GM21528 (cell line): Measurements from ENCODE around the gene CDHR5.
"Not testable (repeated sequence)": the region's sequence is repeated elsewhere in the genome, so short reads cannot be mapped to it uniquely, and the experiment has no call there.

Source experiments
- ATAC-seq: cut with Tn5 transposase; IDR thresholded peaks from one replicate; pipeline ENCODE4 v1.9.1; 2021; ENCODE audit warnings: mild to moderate bottlenecking, moderate library complexity; ENCODE audit not compliant: unreplicated experiment, low FRiP score

Gene CDHR5

GRCh38 chr11:624705-625635, at the start of gene CDHR5:
CDHR5 (minus strand) TSS chr11:624955; CDS start chr11:624902, 53 bp downstream.
- no peak for ATAC-seq

DNA sequence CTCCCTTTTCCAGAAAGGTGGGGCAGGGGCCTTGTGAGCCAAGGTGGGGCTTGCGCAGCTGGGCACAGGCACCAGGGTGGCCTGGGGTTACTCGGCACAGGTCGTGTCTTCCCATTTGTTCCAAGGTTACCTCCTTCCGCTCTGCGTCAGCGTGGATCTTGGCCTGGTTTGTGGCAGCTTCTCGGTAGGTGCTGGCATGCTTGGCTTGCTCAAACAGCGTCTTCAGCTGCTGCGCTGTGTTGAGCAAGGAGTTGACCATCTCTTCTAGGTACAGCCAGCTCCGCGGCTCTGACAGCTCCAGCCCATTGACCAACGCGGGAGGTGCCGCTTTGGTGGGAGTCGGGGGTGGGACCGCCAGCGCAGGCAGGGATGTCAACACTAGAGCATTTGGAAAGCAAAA, 49.7 kb upstream of the CDHR5 start:
- ATAC-seq = no peak

- no peak for ATAC-seq
Observed at GRCh38 chr11:673866-674265, 49.1 kb upstream of the CDHR5 start.

GRCh38 chr11:665704-666281, 41.0 kb upstream of the CDHR5 start:
- ATAC-seq = no peak

GRCh38 chr11:665062-665703, 40.4 kb upstream of the CDHR5 start:
- ATAC-seq = no peak

- ATAC-seq = no peak
Observed at GRCh38 chr11:662689-663274, 38.0 kb upstream of the CDHR5 start.

DNA sequence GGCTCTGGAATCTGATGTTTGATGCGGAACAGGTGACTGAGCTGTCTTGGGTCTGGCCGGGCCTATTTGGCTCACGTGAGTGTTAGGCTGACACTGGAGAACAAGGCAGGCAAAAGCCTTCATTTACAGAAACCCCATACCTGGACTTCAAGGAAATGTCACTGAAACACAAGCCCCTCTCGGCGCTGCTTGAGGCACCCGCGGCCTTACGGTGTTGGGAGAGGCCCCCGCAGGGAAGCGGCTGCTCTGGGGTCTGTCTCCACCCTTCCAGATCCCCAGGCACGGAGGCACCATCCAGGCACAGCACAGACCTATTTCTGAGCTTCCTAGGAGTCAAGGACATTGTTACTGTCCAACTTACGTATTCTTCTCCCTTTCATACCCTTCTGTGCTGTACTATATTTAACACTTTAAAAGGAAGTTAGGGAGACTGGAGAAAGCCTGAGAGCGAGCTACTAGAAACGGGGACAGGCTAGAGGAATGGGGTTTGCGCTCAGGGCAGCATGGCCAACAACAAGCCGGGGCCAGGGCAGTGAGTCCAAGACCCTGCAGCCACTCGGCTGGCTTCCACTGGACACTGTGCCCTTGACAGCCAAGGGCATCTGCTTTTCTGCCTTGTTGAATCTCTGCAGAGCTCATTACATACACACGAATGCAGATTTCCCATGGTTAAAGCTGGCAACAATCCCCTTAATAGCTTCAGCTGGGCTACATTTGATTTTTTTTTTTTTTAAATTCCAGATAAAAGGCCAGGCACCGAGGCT, 36.1 kb upstream of the CDHR5 start:
- ATAC-seq = no peak

DNA sequence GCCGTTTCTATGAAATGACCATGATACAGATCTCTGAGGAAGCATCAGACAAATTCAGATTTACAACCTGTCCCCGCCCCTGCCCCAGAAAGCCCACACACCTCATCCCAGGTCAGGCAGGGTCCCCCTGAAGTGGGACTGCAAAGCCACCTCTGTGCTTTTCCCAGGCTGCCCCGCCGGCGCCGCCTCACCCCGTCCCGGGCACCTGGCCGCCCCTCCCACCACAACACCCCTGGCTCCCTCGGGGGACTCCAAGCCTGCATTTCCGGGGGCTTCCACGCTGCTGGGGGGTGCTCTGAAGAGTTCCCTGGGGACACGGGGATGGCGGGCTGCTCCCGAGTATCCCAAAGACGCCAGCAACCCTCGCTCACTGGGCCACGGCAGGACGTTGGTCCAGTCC, 35.5 kb upstream of the CDHR5 start:
- ATAC-seq = no peak

DNA sequence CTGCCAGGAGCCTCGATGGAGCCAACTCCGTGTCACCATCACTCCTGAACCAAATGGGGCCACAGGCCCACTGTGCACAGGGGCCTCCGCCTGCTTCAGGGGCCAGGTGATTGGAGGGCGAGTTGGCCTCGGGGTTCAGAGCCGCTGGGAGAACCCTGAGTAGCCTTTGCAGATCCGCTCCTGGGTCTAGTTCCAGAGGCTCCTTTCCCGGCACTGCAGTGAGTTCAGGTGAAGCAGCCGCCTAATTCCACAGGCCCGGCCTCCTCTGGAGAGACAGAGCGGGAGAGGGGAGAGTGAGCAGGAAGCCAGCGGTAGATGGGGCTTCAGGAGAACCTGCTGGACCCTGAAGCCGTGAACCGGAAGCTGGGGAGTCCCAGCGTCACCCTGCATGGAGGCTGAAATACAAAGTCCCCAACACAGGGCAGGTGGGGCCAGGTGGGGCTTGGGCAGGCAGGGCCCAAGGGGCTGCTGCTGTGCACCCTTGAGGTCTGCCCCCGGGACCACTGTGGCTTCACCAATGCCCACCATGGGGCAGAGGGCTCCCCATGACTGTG, 34.9 kb upstream of the CDHR5 start:
- no peak for ATAC-seq

DNA sequence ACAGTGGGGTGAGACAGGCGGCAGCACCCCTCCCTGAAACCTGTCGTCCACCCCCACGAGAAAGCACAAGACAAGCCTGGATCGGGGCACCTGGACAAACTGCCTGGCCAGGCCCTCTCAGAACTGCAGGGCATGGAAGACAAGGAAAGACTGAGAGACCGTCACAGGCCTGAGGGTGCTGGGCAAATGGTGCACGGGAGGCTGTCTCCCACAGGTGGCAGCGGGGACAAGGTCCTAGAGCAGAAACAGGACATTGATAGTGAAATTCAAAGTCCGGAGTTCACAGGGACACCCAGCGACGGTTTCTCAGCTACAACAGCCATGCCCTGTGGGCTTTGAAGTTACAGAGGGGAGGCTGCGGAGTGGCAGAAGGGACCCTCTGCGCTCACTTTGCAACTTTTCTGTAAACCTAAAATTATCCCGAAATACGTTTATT, 33.0 kb upstream of the CDHR5 start:
- ATAC-seq = no peak

DNA sequence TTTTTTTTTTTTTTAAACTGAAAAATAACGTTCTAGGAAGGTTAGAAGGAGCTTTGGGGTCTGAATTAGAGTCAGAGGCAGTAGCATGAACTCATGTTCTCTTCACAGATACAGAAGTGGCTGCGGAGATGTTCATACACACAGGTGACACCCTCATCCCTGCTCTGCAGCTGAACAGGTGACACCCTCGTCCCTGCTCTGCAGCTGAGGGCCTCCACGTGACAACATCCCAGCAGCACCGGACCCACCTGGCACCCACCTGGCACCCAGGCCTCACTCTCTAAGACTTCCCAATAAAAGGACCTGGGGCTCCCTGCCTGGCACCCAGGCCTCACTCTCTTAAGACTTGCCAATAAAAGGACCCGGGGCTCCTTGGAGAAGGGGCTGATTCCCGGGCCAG, 32.1 kb upstream of the CDHR5 start:
- ATAC-seq = no peak

GRCh38 chr11:656426-656825, 31.7 kb upstream of the CDHR5 start:
- no peak for ATAC-seq

DNA sequence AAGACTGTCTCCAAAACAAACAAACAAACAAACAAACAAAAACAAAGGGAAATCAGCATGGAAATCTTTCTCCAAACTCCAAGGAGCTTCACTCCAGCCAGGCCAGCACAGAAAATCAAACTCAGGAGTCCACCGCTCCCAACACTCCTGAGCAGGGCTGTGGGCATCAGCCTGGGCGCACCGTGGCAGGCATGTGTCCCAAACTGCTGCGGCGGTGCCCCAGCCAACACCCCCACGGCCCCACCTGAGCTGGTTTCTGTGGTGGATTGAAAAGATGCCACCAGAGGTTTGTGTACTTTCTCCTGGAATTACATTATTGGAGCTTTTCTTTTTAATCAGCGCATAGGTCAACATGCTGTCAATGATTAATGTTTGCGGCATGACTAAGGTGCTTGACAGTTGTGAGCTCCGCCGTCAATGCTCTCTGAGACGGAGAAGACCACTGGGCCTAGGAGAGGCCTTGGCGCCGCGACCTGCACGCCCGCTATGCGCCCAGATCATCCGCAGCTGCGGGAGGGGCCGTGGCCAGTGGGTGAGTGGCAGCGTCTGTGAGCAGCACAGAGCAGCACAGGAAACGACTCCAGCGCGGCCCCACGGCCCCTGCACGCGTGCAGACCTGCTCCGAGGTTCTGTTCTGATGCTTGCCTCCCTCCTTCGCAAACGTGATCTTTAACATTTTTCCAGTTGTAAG, 30.4 kb upstream of the CDHR5 start:
- ATAC-seq = no peak

DNA sequence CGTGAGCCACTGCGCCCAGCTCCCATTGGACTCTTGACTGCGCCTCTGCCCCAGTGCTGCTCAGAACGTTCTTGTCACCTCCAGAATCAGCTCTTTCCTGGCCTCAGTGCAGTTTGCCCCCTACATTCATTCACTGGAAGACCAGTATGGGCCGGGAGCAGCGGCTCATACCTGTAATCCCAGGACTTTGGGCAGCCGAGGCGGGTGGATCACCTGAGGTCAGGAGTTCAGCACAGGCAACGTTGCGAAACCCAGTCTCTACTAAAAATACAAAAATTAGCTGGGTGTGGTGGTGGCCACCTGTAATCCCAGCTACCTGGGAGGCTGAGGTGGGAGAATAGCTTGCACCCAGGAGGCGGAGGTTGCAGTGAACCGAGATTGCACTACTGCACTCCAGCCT, 29.7 kb upstream of the CDHR5 start:
- not testable (repeated sequence) for ATAC-seq

DNA sequence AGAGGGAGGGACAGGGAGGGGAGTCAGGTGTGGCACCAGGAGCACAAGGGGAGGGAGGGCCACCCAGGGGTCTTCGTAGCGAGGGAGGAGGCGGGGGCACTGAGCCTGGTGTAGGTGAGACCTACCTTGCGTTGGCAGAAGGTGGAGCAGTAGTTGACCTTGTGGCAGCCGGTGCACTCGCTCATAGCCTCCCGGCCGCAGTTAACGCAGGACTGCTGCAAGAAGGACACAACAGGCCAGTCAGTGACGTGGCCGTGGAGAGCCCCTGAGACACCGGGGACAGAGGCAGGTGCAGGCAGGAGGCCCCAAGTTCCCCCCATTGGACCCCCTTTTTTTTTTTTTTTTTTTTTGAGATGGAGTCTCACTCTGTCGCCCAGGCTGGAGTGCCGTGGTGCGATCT, 29.1 kb upstream of the CDHR5 start:
- ATAC-seq = no peak

- not testable (repeated sequence) for ATAC-seq
Observed at GRCh38 chr11:653136-653535, 28.4 kb upstream of the CDHR5 start.

GRCh38 chr11:650482-650881, 25.7 kb upstream of the CDHR5 start:
- ATAC-seq = no peak

DNA sequence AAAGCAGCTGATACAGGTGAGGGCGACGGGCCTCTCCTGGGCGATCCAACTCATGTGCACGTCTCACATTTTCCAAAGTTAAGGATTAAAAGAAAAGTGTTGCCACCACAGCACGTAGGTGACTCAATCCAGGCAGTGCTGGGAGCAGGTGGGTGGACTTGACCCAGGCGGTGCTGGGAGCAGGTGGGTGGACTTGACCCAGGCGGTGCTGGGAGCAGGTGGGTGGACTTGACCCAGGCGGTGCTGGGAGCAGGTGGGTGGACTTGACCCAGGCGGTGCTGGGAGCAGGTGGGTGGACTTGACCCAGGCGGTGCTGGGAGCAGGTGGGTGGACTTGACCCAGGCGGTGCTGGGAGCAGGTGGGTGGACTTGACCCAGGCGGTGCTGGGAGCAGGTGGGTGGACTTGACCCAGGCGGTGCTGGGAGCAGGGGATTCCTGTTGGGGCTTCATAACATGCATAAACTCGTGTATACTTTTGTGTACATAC, 23.0 kb upstream of the CDHR5 start:
- ATAC-seq = not testable (repeated sequence)

DNA sequence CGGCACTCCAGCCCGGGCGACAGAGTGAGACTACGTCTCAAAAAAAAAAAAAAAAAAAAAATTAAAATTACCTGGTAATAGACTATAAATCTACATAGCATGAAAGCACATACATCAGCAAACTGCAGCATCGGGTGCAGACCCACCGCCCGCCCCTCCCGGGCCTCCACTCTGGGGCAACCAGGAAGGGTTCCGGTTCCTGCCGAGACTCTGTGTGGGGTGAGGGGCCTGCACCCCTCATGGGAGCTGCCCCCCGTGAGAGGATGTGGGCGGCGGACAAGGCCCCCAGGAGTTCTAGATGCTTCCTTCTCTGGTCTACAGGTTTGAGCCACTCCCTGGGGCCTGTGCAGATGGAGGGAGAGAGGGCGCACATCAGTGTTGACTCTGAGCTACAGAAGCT, 21.5 kb upstream of the CDHR5 start:
- ATAC-seq = no peak
